Peyer's patch (tissue), 4 donors: ENCODE data around the gene IDH3G.

Source experiments
- POLR2A ChIP-seq, 2 donors: fragments of 450-650 bp; IDR thresholded peaks; one replicate each; pipeline ENCODE4 v1.5.1; 2017; ENCODE audit warnings: antibody characterized with exemption in 2 of 2, mild to moderate bottlenecking in 2 of 2, moderate library complexity in 2 of 2
- TF ChIP-seq, protein P1 (sequence below), 6 experiments: fragments of 450-650 bp in 4 of 6; fragments of 200-600 bp in 2 of 6; sonication (generic) in 1 of 6; IDR thresholded peaks; one replicate each; pipeline ENCODE4 v1.5.1; 2017 to 2019; ENCODE audit warnings: antibody characterized with exemption in 6 of 6, mild to moderate bottlenecking in 3 of 6, moderate library complexity in 1 of 6

DNA sequence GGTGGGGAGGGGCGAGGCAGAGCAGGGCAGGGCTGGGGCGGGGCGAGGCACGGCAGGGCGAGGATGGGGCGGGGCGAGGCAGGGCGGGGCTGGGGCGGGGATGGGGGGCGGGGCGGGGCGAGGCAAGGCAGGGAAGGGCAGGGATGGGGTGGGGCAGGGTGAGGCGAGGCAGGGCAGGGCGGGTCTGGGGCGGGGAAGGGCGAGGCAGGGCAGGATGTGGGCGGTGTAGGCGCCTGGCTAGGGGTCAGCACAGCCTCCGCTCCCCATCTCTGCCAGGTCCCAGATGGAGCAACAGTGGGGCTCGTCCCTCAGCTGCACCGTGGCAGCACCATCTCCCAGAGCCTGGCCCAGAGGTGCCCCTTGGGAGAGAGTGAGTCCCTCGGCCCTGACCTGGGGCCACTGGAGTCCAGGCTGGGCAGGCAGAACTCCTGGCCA is 17.5 kb downstream of the IDH3G start:
- TF ChIP-seq, protein P1, sequence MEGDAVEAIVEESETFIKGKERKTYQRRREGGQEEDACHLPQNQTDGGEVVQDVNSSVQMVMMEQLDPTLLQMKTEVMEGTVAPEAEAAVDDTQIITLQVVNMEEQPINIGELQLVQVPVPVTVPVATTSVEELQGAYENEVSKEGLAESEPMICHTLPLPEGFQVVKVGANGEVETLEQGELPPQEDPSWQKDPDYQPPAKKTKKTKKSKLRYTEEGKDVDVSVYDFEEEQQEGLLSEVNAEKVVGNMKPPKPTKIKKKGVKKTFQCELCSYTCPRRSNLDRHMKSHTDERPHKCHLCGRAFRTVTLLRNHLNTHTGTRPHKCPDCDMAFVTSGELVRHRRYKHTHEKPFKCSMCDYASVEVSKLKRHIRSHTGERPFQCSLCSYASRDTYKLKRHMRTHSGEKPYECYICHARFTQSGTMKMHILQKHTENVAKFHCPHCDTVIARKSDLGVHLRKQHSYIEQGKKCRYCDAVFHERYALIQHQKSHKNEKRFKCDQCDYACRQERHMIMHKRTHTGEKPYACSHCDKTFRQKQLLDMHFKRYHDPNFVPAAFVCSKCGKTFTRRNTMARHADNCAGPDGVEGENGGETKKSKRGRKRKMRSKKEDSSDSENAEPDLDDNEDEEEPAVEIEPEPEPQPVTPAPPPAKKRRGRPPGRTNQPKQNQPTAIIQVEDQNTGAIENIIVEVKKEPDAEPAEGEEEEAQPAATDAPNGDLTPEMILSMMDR (IDR thresholded peaks at IDR 0.05): no peak
- TF ChIP-seq POLR2A (IDR thresholded peaks at IDR 0.05): no peak
